Measurements from ENCODE around the gene MYL3. TPM values are rescaled to one million over a fixed set of nuclear protein-coding genes. Genes with fewer than 3 reads are reported as not detected.

MYL3 gene
- total RNA-seq, 4 donors from 2014 or later = 5.4 to 17.1 (median 8.6) TPM

DNA sequence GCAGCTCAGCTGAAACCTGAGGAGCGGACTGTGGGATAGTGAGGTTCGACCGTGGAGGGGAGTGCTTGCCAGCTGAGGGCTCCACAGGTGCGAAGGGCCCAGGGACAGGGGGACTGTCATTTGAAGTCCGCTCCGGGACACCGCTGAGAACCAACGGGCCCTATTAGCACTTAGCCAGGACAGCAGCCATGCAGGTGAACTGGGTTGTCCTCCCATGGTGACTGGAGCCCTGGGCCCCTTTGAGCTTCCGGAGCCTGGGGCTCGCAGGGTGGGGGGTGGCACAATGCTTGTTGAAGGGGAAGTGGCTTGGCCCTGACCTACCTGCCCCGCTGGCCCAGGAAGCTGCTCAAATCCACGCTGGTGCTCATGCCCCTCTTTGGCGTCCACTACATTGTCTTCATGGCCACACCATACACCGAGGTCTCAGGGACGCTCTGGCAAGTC is 39.0 kb upstream of the MYL3 start:
- Histone ChIP-seq H3K4me1 (peaks cover 0 to 23% (median 11%) of the 10 kb centered on the region in 4 donors), H3K27me3 (peaks cover 0 to 14% of the 10 kb centered on the region in 2 donors), H3K4me3 (no peak overlapping the region), H3K36me3 (no peaks in the 10 kb centered on the region), H3K27ac (no peak overlapping the region), H3K9me3 (no peaks in the 10 kb centered on the region)
- DNase-seq (ENCODE audit: low spot score in 2 of 2) = no peak
- 93 to 94% methylated on average over 14 to 15 of the region's 15 CpGs for WGBS, 2 donors
- TF ChIP-seq POLR2A (IDR thresholded peaks at IDR 0.05) = no peak

DNA sequence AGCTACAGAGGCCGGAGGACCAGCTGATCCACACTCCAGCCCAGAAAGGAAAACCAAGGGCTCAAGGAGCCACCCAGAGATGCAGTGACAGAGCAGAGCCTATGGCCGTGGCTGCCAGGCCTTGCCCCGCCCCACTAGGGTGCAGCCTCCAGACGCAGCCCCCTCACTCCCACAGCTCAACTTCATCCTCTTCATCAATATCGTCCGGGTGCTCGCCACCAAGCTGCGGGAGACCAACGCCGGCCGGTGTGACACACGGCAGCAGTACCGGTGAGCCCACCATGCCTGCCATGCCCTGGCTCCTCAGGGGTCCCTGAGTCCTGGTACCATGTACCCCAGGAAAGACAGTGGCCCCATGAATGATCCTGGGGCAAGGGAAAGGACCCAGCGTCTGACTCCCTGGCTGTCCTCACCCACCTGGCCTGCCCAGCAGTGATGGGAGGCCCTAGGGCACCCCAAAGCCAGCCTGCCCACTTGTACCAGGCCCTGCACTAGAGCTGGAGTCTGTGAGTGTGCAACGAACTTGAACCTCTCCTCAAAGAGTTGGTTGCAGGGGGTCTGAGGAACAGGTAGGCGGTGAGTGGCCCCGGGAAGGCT is 38.4 kb upstream of the MYL3 start:
- WGBS, 2 donors = 89 to 95% methylated on average over 12 to 14 of the region's 17 CpGs
- TF ChIP-seq, protein P1, sequence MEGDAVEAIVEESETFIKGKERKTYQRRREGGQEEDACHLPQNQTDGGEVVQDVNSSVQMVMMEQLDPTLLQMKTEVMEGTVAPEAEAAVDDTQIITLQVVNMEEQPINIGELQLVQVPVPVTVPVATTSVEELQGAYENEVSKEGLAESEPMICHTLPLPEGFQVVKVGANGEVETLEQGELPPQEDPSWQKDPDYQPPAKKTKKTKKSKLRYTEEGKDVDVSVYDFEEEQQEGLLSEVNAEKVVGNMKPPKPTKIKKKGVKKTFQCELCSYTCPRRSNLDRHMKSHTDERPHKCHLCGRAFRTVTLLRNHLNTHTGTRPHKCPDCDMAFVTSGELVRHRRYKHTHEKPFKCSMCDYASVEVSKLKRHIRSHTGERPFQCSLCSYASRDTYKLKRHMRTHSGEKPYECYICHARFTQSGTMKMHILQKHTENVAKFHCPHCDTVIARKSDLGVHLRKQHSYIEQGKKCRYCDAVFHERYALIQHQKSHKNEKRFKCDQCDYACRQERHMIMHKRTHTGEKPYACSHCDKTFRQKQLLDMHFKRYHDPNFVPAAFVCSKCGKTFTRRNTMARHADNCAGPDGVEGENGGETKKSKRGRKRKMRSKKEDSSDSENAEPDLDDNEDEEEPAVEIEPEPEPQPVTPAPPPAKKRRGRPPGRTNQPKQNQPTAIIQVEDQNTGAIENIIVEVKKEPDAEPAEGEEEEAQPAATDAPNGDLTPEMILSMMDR (IDR thresholded peaks at IDR 0.05) = no peak
- no peak for TF ChIP-seq POLR2A (IDR thresholded peaks at IDR 0.05)
- no peak for TF ChIP-seq EP300 (IDR thresholded peaks at IDR 0.05)
- no peak for DNase-seq (ENCODE audit: low spot score in 2 of 2)
- Histone ChIP-seq H3K9me3 (no peaks in the 10 kb centered on the region), H3K4me3 (no peak overlapping the region), H3K27me3 (peaks cover 0 to 14% of the 10 kb centered on the region in 2 donors), H3K36me3 (no peaks in the 10 kb centered on the region), H3K27ac (no peak overlapping the region), H3K4me1 (peaks cover 0 to 23% (median 11%) of the 10 kb centered on the region in 4 donors)

DNA sequence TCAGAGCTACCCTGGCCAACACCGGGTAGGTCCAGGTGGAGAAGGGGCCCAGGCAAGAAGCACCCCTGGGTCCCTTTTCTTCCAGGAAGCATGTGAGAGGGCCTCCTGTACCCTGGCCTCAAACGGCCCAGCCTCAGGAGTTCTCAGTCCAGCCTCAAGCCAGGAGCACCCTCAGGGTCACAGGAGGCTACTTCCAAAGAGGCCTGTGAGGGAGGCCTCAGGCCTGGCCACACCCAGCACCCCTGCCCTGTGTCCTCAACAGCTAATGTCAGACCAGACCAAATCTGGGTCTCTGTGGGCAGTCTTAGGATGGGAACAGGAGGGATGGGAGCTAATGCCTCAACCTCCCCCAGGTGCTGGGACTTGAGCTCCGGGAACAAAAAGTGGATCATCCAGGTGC is 37.8 kb upstream of the MYL3 start:
- H3K9me3 ChIP-seq = no peaks in the 10 kb centered on the region
- H3K27ac ChIP-seq = no peak overlapping the region
- no peak overlapping the region for H3K4me3 ChIP-seq
- TF ChIP-seq EP300 (IDR thresholded peaks at IDR 0.05) = no peak
- no peak for TF ChIP-seq POLR2A (IDR thresholded peaks at IDR 0.05)
- TF ChIP-seq, protein P1 (IDR thresholded peaks at IDR 0.05) = no peak
- no peak for DNase-seq (ENCODE audit: low spot score in 2 of 2)
- H3K4me1 ChIP-seq = peaks cover 0 to 27% (median 11%) of the 10 kb centered on the region in 4 donors
- 89 to 95% methylated on average over 3 of the region's 3 CpGs for WGBS, 2 donors
- H3K36me3 ChIP-seq = no peaks in the 10 kb centered on the region
- H3K27me3 ChIP-seq = peaks cover 0 to 14% of the 10 kb centered on the region in 2 donors

DNA sequence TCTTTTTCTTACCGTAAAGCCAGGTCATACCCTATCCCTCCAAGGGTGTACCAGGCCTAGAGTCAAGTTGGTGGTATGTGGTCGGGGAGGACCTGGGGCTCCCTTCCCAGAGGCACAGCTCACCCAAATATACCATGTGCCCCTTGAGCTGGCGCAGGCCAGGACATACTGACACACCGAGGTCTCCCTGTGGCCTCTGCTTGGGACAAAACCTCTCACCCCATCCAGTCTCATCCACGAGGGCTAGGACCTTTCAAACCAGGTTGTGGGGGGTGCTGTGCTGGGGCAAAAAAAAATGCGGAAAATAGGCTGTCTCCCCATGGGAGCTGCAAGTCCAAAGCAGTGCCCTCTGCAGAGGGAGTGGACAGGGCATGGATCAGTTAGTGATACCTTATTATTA is 37.1 kb upstream of the MYL3 start:
- no peak for DNase-seq (ENCODE audit: low spot score in 2 of 2)

DNA sequence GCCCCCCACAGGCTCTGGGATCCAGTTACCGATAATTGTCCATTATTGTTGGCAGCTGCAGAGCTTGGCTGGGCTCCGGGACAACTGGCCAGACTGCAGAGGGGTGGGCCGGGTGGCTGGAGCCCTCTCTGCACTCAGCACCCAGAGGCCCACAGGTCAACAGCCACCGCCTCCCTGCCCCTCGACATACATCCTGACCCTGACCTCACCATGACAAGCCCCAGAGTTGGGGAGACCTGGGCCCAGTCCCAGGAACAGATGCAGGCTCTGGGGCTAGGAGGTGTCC is 36.7 kb upstream of the MYL3 start:
- Histone ChIP-seq H3K27me3 (peaks cover 0 to 14% of the 10 kb centered on the region in 2 donors), H3K9me3 (no peaks in the 10 kb centered on the region), H3K4me1 (peaks cover 0 to 27% (median 11%) of the 10 kb centered on the region in 4 donors), H3K4me3 (no peak overlapping the region), H3K36me3 (no peaks in the 10 kb centered on the region), H3K27ac (no peak overlapping the region)
- no peak for DNase-seq (ENCODE audit: low spot score in 2 of 2)
- 27 to 65% methylated on average over 5 of the region's 5 CpGs for WGBS, 2 donors
- no peak for TF ChIP-seq POLR2A (IDR thresholded peaks at IDR 0.05)
- TF ChIP-seq EP300 (IDR thresholded peaks at IDR 0.05) = no peak
- TF ChIP-seq, protein P1 (IDR thresholded peaks at IDR 0.05) = no peak

More for the DNA sequence above, 37.1 kb upstream of the MYL3 start:
- 79 to 87% methylated on average over 6 of the region's 6 CpGs for WGBS, 2 donors
- H3K36me3 ChIP-seq = no peaks in the 10 kb centered on the region
- TF ChIP-seq EP300 (IDR thresholded peaks at IDR 0.05) = no peak
- TF ChIP-seq, protein P1 (IDR thresholded peaks at IDR 0.05) = no peak
- no peak for TF ChIP-seq POLR2A (IDR thresholded peaks at IDR 0.05)
- peaks cover 0 to 27% (median 11%) of the 10 kb centered on the region in 4 donors for H3K4me1 ChIP-seq
- no peaks in the 10 kb centered on the region for H3K9me3 ChIP-seq
- H3K4me3 ChIP-seq = no peak overlapping the region
- H3K27ac ChIP-seq = no peak overlapping the region
- peaks cover 0 to 14% of the 10 kb centered on the region in 2 donors for H3K27me3 ChIP-seq
